Activated CD8-positive, alpha-beta memory T cell treated with anti-CD3 and anti-CD28 coated beads, Interleukin-2, amount 50 U/mL, for 1 hour (primary cell): ENCODE data around the gene LYPLA2.
"Not testable (repeated sequence)": the region's sequence is repeated elsewhere in the genome, so short reads cannot be mapped to it uniquely, and the experiment has no call there.

ENCODE experiments used
- DNase-seq: peaks from one replicate; pipeline ENCODE4 v3.0.0-alpha.2; 2020; ENCODE audit errors: extremely low read depth

LYPLA2 gene

GRCh38 chr1:23801338-23801748 is 10.4 kb downstream of the LYPLA2 start:
- no peak for DNase-seq

- no peak for DNase-seq
Measured at GRCh38 chr1:23801876-23802275, 10.9 kb downstream of the LYPLA2 start.

- not testable (repeated sequence) for DNase-seq
Measured at GRCh38 chr1:23802809-23803342, 11.9 kb downstream of the LYPLA2 start.

GRCh38 chr1:23803674-23804073 is 12.7 kb downstream of the LYPLA2 start:
- DNase-seq: no peak

DNA sequence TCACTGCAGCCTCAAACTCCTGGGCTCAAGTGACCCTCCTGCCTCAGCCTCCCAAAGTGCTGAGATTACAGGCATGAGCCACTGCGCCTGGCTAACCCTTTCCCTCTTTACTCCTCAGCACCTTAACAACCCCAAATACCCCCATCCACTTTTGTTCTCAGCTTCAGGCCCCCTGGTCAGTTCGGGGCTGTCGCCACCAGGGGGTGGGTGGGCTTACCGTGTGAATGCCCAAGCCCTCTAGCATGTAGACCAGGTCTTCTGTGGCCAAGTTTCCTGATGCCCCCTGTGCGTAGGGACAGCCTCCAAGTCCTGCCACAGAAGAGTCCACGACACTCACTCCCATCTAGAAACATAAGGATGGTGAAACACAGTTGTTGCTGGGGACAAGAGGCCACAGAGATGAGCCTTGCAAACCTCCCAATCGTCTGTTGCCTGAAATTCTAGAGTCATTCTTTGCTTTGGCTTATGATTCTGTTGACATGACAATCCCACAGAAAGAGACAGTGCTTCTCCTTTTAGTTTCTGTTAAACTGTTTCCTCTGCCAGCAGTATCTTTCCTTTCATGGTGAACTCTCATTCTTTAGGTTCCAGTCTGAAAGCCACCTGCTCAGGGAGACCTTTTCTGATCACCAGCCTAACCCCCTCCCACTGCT is 13.4 kb downstream of the LYPLA2 start:
- no peak for DNase-seq

DNA sequence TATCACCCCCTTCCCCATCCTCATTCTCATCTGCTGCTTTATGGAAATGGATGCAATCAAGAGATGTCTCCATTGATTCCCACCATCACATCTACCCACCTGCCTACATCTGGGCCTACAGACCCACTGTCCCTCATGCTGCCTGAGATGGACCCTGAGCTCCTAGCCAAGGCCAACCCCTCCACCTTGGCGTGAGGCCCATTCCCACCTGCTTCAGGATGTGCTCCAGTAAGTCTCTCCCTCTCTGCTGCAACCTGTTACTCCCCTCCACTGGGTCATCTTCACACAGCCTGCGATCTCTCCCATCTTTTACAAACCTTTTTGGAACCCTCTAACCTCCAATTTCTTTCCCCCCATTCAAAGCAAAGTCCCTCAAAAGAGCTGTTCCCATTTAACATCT is 14.1 kb downstream of the LYPLA2 start:
- no peak for DNase-seq

DNA sequence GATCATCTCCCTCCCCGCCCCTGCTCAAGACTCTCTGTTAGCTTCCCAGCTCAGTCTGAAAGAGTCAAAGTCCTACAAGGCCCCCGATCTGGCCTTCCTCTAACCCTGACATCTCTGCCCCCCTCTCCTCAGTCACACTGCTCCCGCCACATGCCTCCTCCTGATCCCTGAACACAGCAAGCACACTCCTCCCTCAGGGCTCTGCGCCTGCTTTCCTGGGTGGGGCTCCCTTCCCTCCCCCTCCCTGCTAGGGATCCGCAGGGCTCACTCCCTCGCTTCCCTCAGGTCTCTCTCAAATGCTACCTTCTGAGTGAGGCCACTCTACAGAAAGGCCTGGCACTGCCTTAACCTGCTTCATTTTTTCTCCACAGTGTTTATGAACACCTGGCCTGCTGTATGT is 15.3 kb downstream of the LYPLA2 start:
- DNase-seq: no peak

DNA sequence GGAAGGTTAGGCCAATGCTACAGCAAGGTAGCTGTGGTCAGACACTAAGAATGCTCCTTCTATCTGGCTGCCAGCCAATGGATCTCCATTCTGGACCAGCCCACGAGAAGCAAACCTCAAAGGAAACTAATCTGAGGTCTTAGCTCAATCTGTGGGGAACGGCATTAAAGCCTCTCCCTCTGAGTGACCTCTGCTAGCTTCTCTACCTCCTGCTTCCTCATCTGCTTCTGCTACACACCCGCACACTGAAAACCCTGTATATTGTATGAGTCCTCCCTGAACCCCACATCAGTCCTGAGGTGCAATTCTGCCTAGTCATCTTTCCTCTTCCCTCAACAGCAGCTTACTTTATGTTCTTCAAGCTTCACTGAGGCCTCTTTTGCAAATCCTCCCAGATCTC is 16.5 kb downstream of the LYPLA2 start:
- DNase-seq: no peak

DNA sequence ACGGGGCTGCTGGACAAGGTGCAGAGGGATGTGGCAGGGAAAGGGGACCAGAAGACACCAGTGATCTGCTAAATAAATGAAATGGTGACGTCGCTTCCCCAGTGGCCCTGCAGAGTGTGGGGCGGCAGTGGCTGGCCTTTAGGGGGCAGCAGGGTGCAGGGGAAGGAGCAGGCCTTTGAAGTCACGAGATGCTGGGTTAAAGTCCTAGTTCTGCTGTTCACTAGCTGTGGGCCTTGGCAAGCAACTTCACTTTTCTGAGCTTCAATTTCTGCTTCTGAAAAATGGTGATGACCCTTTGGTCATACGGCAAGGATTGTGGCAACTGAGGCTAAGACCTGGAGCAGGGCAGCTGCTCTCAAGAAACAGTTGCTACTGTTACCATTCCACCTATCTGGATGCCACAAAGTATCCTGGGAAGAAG is 18.8 kb downstream of the LYPLA2 start:
- no peak for DNase-seq

DNA sequence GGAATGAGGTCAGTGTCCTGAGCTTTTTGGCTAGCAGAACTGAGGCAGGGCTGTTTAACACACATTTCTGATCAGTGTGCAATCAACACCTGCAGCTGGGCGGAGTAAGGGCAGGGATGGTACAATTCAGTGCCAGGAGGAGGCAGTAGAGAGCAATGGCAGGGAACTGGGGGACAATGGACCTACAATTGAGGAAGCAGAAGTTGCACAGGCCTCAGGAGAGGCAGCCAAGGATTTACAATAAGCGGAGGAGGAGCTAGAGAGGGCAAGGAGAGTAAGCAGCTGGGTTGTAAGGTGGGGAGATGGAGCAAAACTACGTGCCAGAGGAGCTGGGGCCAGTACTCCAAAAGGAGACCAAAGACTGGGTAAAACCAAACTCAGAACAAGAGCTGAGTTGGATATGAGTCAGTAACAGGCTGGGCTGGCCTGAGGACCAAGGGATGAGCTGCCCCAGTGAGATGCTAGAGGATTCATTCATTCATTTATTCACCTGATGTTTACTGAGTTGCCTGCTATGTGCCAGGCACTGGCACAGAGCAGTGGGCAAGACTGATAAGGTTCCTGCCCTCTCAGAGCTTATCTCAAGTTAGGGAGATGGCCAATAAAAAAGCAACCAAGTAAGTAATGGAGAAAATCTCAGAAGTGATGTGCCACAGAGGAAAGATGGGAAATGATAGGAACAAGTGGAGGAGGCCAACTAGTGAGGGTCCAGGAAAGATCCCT is 20.0 kb downstream of the LYPLA2 start:
- no peak for DNase-seq

DNA sequence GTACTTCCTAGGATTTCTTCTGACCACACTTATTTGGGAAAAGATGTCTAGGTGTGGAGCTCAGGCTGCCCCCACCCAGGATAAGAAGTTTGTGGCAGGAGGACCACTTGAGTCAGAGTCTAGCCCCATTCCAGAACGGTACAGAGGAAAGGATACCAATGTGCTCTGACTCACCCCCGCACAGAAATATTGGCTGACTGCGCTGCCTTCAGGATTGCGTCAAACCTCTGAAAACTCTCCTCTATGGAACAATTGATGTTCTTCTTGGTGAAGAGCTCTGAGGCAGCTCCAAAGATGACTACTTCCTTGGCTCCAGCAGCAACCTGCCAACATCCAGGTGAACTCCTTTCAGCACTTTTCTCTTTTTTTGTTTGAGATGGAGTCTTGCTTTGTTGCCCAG is 23.1 kb downstream of the LYPLA2 start:
- no peak for DNase-seq

DNA sequence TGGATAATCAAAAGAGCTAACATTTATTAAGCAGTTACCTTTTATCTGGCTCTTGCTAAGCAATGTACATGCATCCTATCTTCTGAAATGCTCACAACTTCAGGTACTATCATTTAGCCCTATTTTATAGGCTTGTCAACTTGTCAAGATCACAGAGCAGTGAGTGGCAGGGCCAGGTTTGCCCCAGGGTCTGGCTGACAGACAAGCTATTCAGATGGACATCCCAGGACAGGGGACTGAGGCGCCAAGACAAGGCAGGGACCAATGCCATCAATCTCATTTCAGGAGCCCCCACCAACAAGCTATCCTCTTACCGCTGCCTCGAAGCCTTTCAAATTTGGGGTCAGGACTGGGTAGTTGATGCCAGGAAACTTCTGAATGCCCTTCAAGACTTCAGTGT is 25.4 kb downstream of the LYPLA2 start:
- DNase-seq: no peak

GRCh38 chr1:23816906-23817305 is 26.0 kb downstream of the LYPLA2 start:
- no peak for DNase-seq

DNA sequence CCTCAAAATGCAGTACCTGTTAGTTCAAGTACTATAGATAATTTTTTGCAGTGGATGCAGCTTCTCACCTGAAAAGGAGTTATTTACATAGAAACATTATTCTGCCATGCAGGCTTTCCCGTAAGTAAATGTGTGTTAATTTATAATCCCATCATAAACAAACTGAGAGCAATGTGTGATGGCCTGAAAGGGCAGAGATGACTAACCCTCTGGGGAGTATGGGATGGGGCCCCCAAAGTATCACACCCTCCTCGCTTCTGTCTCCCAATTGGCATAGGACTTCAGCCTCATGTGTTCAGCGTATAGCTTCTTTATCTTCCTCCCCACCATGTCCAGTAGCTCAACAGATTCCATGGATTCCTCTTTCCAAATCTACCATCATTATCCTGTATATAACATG is 26.7 kb downstream of the LYPLA2 start:
- no peak for DNase-seq

GRCh38 chr1:23823767-23824166 is 32.8 kb downstream of the LYPLA2 start:
- no peak for DNase-seq

DNA sequence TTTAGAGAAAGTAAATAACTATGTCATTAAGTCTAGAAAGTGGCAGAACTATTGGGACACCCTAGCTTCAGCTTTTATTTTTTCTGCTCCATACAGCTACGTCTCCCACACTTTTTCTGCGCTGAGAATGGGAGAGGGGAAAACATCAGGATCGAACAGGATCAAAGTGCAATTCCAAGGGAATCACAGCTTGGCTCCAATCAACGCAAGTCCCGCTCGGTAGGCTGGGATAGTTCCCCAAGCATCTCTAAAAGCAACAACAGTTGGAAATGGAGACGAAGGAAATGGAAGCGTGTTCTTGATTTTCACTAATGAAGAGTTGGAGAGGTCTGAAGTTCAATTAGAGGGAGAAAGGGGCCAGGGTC is 33.7 kb downstream of the LYPLA2 start:
- DNase-seq: no peak

DNA sequence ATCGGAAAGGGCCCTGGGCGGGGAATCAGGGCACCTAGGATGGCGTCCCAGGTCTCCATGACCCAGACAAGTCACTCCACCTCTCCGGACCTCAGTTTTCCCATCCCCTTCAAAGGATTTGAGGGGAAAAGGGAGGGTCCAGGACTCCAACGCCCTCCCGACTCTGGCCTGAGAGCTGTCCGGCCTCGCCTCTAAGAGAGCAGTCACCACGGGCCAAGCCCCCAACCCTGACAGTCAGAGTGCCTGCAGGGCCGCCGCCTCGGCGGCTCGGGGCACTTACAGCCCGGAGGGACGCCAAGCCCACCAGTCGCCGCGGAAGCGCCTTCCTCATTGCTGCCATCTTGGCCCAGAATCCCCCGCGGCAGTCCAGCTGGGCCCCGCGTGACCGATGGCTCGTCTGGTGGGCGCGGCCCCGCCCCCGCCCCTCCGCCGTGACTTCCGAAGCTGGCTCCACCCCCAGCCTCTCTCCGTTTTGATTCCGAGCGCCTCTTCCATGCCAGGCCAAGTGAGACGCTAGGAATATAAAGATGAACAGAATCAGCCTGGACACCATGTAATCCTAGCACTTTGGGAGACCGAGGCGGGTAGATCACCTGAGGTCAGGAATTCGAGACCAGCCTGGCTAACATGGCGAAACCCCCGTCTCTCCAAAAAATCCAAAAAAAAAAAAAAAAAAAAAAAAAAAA is 34.3 kb downstream of the LYPLA2 start, which contains the start of gene HMGCL:
Gene HMGCL (minus strand): TSS at position 354 of the 686 bp plus-strand sequence. CDS start 14 bp downstream, at position 340.
- peak; percentile 63 for DNase-seq

DNA sequence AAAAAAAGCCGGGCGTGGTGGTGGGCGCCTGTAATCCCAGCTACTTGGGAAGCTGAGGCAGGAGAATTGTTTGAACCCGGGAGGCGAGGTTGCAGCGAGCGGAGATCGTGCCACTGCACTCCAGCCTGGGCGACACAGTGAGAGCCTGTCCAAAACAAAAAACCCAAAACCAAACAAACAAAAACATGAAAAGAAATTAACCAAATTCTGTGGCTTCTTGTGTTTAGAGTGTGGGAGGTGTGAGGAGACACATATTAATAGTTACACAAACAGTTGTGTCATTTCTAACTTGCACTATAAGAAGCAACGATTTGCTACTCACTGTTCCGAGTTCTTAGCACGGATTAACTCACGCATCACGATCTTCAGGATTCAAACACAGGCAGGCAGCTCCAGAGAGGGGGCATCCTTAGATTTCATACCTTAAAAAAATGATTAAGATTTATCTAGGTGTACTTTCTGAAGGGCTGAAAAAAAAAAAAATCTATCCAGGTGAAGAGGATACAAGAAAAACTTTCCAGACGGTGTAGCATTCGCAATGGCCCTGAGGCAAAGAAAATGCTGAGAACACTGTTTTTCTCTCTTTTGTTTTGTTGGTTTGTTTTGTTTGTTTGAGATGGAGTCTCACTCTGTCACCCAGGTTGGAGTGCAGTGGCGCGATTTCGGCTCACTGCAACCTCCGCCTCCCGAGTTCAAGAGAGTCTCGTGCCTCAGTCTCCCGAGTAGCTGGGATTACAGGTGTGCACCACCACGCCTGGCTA is 35.0 kb downstream of the LYPLA2 start:
- DNase-seq: no peak

DNA sequence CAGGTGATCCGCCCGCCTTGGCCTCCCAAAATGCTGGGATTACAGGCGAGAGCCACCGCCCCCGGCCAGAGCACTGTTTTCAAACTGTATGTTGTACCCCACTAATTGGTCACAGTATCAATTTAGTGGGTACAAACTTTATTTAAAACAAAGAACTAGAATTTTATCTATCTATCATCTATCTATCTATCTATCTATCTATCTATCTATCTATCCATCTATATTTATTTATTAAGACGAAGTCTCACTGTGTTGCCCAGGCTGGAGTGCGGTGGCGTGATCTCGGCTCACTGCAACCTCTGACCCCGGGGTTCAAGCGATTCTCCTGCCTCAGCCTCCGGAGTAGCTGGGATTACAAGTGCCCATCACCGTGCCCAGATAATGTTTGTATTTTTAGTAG is 35.6 kb downstream of the LYPLA2 start:
- DNase-seq: not testable (repeated sequence)

DNA sequence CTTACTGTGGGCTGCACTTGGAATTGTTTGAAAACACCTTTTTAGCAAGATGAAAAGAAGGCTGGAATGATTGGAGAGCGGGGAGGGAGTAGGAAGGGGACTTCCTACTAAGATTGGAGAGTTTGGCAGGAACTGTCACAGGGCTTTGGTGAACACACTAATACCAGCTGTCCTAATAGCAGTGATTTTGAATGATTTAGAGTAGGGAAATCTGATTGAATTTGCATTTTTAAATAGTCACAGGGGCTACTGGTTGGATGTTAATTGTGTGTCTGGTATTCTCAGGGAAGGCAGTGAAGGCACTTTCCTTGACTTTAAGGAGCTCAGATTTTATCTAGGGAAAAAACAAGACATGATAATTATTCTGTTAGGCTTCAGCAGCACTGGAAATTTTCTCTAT is 36.8 kb downstream of the LYPLA2 start:
- DNase-seq: no peak

GRCh38 chr1:23834156-23834555 is 43.2 kb downstream of the LYPLA2 start:
- DNase-seq: not testable (repeated sequence)

DNA sequence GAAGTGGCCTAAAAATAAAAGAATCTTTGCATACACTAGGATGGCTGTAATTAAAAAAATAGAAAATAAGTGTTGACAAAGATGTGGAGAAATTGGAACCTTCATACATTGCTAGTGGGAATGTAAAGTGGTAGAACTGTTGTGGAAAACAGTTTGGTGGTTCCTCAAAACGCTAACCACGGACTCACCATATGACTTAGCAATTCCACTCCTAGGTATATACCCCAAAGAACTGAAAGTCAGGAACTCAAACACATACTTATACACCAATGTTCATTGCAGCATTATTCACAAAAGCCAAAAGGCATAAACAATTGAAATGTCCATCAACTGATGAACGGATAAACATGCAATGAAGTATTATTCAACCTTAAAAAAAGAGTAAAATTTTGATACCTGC is 45.1 kb downstream of the LYPLA2 start:
- DNase-seq: no peak
